HL-60 (cell line): ENCODE measurements around the gene CFAP210.

Source experiments
- DNase-seq, 2 experiments: peaks; one replicate each; pipeline ENCODE4 v3.0.0-alpha.2; 2010 to 2020; ENCODE audit warnings: low read depth in 1 of 2, low spot score in 1 of 2
- H3K27ac ChIP-seq: fragments of 250-450 bp; sonication (Bioruptor Pico); replicated peaks from 2 replicates; pipeline ENCODE4 v1.5.1; 2020; ENCODE audit warnings: mild to moderate bottlenecking, moderate library complexity
- H3K27me3 ChIP-seq: fragments of 250-450 bp; sonication (Bioruptor Pico); 2 replicates; pipeline ENCODE4 v1.5.1; 2021; ENCODE audit warnings: mild to moderate bottlenecking, moderate library complexity; ENCODE audit not compliant: insufficient read depth, poor library complexity, severe bottlenecking
- H3K4me3 ChIP-seq: replicated peaks from 2 replicates; pipeline ENCODE4 v1.5.1; 2011; ENCODE audit warnings: mild to moderate bottlenecking, control low read depth, low read length; ENCODE audit not compliant: insufficient read depth
- CTCF ChIP-seq: IDR thresholded peaks from one replicate; pipeline ENCODE4 v1.5.1; 2011; ENCODE audit warnings: low read length, control low read depth, inconsistent platforms; ENCODE audit not compliant: insufficient read depth
- GABPA ChIP-seq: IDR thresholded peaks from 2 replicates; pipeline ENCODE4 v1.6.1; 2012; ENCODE audit warnings: low read depth
- POLR2AphosphoS5 ChIP-seq: IDR thresholded peaks from 2 replicates; pipeline ENCODE4 v1.6.1; 2012; ENCODE audit warnings: low read depth
- REST ChIP-seq: IDR thresholded peaks from 2 replicates; pipeline ENCODE4 v1.6.1; 2012; ENCODE audit warnings: low read depth; ENCODE audit not compliant: insufficient replicate concordance
- SPI1 ChIP-seq: IDR thresholded peaks from 2 replicates; pipeline ENCODE4 v1.6.1; 2012; ENCODE audit warnings: low read depth, mild to moderate bottlenecking, borderline replicate concordance

CFAP210 gene

GRCh38 chr2:169712791-169713227 lies 18.6 kb upstream of the CFAP210 start:
- no peaks in the 10 kb centered on the region for H3K27me3 ChIP-seq
- H3K4me3 ChIP-seq: no peak overlapping the region
- H3K27ac ChIP-seq: no peak overlapping the region
- no peak for TF ChIP-seq POLR2AphosphoS5
- no peak for TF ChIP-seq GABPA
- no peak for TF ChIP-seq CTCF
- no peak for TF ChIP-seq SPI1
- no peak for TF ChIP-seq REST
- DNase-seq: no peak

DNA sequence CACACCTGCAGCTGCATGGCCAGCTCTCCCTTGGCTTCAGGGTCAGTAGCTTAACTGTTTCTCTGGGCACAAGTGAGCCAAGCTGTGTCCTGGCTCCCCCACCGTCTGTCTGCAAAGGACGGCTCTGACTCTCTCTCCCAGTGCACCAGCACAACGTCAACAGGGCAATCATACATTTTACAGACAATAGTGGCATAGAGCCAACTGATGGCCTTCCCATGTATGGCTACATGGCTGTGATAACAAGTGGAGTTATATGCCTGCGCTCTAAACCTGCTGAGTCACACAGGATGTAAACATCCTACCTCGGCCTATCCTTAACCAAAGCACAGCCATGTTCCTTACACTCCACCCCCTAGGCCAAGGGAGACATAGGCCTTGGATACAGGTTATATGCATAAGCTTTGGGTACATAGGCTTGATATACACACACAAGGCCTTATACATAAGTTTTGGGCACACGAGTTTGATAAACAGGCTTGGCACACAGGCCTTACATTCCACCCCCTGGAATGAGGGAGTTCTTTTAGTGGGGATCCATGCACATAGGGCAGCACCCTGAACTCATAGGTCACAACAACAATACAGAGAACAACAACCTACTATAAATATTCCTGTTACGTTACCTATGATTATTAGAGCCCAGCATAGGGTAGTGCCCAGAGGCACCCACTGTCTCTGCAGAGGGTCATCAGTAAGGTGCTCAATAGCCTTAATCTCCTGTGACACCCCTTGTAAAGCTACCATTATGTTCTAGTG lies 17.7 kb upstream of the CFAP210 start:
- TF ChIP-seq REST (no peak), SPI1 (no peak), GABPA (no peak), POLR2AphosphoS5 (no peak), CTCF (no peak)
- no peak for DNase-seq
- no peak overlapping the region for H3K27ac ChIP-seq
- H3K27me3 ChIP-seq: no peaks in the 10 kb centered on the region
- H3K4me3 ChIP-seq: no peak overlapping the region

GRCh38 chr2:169709981-169710380 lies 15.8 kb upstream of the CFAP210 start:
- H3K27me3 ChIP-seq: no peaks in the 10 kb centered on the region
- TF ChIP-seq POLR2AphosphoS5: no peak
- no peak for TF ChIP-seq CTCF
- H3K27ac ChIP-seq: no peak overlapping the region
- DNase-seq: no peak
- H3K4me3 ChIP-seq: no peak overlapping the region

- no peak overlapping the region for H3K27ac ChIP-seq
- TF ChIP-seq GABPA (no peak), POLR2AphosphoS5 (no peak), SPI1 (no peak), CTCF (no peak), REST (no peak)
- no peak overlapping the region for H3K4me3 ChIP-seq
- no peaks in the 10 kb centered on the region for H3K27me3 ChIP-seq
- DNase-seq: no peak
These were observed 15.1 kb upstream of the CFAP210 start for GRCh38 chr2:169709331-169709730.
